ENCODE measurements around the gene MPPE1. TPM values are rescaled to one million over a fixed set of nuclear protein-coding genes. Genes with fewer than 3 reads are reported as not detected.

Gene MPPE1
- total and polyA plus RNA-seq, 10 of the 15 experiments (the other 5 are each of a cell fraction or from before 2014, with no cell fraction given), result 13.8 to 34.5 (median 27.6) TPM

DNA sequence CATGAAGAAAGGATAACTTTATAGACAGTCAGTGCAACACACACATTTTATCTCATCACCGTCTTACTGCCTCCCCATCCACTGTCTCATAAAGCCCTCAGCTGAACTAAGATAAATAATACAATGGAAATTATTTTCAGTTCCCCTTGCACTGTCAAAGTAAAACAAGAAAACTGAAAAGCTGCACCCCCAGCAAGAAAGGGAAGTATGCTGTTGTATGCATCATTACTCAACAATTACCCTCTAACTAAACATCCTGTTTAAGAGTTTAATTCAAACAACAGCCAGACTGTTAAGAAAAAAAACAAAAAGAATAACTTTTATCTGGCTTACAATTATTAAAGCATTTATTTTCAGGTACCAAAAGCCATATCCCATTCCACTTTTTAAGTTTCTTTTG is 25.0 kb downstream of the MPPE1 start (continued):
- TF ChIP-seq, protein P1, sequence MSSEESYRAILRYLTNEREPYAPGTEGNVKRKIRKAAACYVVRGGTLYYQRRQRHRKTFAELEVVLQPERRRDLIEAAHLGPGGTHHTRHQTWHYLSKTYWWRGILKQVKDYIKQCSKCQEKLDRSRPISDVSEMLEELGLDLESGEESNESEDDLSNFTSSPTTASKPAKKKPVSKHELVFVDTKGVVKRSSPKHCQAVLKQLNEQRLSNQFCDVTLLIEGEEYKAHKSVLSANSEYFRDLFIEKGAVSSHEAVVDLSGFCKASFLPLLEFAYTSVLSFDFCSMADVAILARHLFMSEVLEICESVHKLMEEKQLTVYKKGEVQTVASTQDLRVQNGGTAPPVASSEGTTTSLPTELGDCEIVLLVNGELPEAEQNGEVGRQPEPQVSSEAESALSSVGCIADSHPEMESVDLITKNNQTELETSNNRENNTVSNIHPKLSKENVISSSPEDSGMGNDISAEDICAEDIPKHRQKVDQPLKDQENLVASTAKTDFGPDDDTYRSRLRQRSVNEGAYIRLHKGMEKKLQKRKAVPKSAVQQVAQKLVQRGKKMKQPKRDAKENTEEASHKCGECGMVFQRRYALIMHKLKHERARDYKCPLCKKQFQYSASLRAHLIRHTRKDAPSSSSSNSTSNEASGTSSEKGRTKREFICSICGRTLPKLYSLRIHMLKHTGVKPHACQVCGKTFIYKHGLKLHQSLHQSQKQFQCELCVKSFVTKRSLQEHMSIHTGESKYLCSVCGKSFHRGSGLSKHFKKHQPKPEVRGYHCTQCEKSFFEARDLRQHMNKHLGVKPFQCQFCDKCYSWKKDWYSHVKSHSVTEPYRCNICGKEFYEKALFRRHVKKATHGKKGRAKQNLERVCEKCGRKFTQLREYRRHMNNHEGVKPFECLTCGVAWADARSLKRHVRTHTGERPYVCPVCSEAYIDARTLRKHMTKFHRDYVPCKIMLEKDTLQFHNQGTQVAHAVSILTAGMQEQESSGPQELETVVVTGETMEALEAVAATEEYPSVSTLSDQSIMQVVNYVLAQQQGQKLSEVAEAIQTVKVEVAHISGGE (CRISPR knock-in tag; IDR thresholded peaks at IDR 0.05), result no peak
- no peak for TF ChIP-seq WRNIP1 (IDR thresholded peaks at IDR 0.05; ENCODE audit: borderline replicate concordance, low read depth, low read length)
- TF ChIP-seq, protein P2, sequence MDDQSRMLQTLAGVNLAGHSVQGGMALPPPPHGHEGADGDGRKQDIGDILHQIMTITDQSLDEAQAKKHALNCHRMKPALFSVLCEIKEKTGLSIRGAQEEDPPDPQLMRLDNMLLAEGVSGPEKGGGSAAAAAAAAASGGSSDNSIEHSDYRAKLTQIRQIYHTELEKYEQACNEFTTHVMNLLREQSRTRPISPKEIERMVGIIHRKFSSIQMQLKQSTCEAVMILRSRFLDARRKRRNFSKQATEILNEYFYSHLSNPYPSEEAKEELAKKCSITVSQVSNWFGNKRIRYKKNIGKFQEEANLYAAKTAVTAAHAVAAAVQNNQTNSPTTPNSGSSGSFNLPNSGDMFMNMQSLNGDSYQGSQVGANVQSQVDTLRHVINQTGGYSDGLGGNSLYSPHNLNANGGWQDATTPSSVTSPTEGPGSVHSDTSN (IDR thresholded peaks at IDR 0.05; ENCODE audit: insufficient replicate concordance, low read depth, low read length), result no peak
- TF ChIP-seq HCFC1 (IDR thresholded peaks at IDR 0.05; ENCODE audit: low read length), result no peak
- TF ChIP-seq, protein P3, sequence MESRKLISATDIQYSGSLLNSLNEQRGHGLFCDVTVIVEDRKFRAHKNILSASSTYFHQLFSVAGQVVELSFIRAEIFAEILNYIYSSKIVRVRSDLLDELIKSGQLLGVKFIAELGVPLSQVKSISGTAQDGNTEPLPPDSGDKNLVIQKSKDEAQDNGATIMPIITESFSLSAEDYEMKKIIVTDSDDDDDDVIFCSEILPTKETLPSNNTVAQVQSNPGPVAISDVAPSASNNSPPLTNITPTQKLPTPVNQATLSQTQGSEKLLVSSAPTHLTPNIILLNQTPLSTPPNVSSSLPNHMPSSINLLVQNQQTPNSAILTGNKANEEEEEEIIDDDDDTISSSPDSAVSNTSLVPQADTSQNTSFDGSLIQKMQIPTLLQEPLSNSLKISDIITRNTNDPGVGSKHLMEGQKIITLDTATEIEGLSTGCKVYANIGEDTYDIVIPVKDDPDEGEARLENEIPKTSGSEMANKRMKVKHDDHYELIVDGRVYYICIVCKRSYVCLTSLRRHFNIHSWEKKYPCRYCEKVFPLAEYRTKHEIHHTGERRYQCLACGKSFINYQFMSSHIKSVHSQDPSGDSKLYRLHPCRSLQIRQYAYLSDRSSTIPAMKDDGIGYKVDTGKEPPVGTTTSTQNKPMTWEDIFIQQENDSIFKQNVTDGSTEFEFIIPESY (IDR thresholded peaks at IDR 0.05), result no peak
- peak; percentile 77 for TF ChIP-seq JUNB (IDR thresholded peaks at IDR 0.05)
- no peak for TF ChIP-seq NR2F1 (conservative IDR thresholded peaks at IDR 0.05)
- TF ChIP-seq SIN3A (IDR thresholded peaks at IDR 0.05; ENCODE audit: low read depth, low read length), result no peak

Measured in GM12878 (cell line).